HG03060 (cell line): ENCODE results near the gene SNX17.
"Not testable (repeated sequence)": the region's sequence is repeated elsewhere in the genome, so short reads cannot be mapped to it uniquely, and the experiment has no call there.

Experiments used
- ATAC-seq: cut with Tn5 transposase; IDR thresholded peaks from one replicate; pipeline ENCODE4 v1.9.1; 2021; ENCODE audit warnings: low read depth, moderate number of reproducible peaks; ENCODE audit not compliant: unreplicated experiment

The SNX17 gene, protein sequence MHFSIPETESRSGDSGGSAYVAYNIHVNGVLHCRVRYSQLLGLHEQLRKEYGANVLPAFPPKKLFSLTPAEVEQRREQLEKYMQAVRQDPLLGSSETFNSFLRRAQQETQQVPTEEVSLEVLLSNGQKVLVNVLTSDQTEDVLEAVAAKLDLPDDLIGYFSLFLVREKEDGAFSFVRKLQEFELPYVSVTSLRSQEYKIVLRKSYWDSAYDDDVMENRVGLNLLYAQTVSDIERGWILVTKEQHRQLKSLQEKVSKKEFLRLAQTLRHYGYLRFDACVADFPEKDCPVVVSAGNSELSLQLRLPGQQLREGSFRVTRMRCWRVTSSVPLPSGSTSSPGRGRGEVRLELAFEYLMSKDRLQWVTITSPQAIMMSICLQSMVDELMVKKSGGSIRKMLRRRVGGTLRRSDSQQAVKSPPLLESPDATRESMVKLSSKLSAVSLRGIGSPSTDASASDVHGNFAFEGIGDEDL

DNA sequence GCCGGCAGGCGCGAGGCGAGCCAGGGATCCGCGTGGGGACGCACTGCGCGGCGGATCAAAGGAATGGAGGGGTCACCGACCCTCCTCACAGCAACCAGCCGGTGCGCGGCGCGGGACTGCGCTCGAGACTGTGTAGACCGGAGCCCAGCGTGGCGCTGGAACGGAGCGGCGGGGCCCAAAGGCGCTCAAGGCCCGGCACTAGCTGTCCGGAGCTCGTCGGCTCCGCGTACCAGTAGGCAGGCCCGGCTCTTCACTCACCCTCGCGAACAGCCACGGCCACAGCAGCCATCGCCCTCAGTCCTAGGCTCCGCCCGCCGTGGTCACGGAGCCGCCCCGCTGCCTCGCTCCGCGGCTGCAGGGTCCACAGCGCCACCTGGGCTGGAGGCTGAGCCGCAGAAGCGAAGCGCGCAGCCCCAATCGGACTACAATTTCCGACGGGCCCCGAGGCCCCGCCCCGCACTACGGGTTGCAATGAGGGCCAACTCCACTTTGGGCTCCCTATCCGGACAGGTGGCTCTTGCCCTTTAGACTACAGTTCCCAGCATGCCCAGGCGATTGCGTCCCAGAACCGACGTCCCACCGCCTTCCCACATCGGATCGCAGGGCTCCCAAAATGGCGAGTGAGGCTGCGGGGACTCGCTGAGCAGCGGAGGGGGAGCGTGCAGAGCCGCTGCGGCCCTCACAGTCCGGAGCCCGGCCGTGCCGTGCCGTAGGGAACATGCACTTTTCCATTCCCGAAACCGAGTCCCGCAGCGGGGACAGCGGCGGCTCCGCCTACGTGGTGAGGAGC is at the start of gene SNX17, which contains the start of gene EIF2B4:
Gene SNX17 (plus strand): TSS at position 591 of the 790 bp plus-strand sequence. CDS start 128 bp downstream, at position 719.
Gene EIF2B4 (minus strand): TSS at position 313 of the 790 bp plus-strand sequence. CDS start 24 bp downstream, at position 289.
- ATAC-seq = peak; percentile 74

DNA sequence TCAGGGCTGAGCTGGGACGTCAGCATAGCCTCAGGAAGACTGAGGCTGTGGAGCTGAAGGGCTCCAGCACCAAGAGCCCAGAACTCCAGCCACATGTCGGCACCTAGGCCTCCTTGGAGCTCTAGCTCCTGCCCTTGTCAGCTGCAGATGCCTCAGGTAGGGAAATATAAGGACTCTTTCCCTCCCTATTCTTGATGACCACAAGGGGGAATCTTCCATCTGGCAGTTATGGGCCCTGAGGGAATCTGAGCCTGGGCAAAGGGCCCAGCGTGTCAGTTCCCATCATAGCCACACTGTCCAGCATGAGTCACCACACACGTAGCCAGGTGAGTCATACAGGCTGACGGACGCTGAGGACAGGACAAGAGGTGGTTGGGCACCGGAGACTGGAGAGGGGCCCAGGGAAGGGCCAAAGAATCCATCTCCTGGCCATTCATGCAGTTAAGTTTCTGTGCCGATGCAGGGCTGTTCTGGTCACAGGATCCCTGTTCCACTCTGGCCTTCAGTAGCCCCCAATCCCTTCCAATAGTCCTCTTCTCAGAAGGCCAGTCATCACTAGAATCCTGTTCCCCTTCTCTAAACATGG is 49.4 kb upstream of the SNX17 start:
- ATAC-seq = no peak

DNA sequence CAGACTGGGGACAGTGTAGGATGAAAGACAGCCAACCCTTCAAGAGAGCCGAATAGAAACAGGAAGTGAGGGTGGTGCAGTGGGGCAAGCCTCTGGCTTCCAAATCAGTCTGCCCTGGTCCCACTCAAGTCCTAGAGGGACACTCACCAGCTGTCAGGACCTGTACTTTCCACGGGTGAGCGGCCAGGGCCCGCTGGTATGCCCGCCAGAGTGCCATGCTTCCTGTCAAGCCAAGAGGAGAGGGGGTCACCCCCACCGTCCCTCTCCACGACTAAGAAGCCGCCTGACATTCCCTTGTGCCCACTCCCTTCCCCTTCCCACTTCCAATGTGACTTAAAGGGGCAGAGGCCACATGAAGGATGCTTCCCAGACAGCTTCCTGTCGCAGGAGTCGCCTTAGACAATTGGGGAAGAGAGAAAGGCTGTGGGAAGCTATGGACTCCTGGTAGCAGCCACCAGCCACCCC is 48.1 kb upstream of the SNX17 start:
- ATAC-seq = no peak

DNA sequence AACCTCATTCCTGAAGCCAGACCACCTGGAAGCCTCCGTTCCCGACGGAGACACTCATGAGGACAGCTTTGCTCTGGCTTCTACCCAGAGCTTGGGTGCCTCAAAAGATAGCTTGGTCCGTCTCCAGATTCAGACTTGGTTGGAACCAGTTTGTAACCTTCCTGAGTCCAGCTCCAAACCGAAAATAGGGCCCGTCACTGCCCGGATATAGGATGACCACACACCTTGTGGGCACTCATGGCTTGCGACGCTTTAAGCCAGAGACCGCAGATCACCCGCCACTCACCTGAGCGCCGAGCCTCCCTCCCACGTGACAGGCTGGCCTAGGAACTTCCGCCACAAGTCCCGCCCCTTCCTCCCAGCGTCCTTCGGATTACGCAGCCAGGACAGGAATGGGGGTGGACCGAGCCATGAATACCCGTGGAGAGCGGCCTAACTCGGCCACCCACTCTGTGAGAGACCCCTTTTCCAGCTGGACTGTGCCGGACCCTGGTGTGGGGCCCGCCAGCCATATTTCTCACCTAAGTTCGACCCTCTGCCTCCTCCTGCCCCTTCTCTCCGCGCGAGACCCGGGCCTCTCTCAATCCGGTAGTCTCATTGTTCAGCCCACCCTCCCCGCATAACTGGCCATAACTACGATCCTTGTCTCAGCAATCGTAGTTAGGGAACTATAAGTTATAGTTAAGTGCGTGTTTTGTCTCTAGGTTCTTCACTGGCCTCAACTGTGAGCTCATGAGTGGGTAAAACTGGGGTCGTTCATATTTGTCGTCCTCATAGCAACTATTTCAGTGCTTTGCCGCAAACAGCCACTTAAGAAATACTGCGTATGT is 47.4 kb upstream of the SNX17 start, which contains the start of gene MPV17:
Gene MPV17 (minus strand): TSS at position 332 of the 830 bp plus-strand sequence. CDS start 580 bp downstream, outside the sequence.
- peak; percentile 70 for ATAC-seq

DNA sequence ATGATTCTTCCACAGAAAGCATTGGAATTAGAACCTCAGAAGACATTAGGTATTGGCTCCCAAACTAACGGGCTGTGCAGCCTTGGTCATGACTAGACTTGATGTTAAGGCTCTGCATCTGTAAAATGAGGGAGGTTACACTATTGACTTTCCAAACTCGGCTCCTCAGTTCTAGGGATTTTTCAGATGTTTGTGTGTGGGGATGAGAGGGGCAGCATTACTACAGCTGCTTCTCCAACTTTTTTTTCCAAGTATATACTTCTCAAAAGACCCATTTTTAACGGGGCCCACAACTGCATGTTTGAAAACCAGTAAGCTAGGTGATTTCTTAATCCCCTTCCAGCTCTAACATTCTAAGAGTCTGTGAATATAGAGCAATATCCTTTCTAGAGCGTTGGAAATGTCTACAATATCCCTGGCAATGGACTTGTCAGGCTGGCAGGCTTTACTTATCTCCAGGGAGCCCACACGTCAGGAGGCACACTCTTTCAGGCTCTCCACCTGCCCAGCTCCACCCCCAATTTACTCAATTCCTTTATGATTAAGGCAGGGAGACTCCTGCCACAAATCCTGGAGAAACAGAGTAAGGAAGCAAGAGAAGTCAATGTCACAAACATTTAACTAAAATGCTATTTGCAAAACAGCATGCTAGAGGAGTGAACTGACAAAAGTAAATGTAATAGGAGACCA is 46.7 kb upstream of the SNX17 start:
- ATAC-seq = no peak

DNA sequence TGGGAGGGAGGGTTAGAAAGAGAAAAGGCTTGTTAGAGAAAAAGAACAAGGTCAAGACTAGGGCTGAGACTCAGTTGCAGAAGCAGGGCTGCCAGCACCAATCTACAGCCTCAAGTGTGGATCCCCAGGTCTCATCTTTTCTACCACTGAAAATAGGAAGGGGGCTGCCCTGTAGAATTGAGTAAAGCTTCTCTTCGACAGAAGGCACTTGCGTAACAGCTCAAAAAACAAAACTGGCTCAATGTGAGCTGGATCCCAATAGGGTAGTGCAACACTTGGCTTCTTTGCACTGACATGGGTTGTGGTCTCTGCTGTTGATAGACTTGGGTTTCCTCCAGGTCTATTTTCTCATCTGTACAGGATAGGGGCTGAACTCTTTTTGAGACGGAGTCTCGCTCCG is 45.7 kb upstream of the SNX17 start:
- ATAC-seq = no peak

DNA sequence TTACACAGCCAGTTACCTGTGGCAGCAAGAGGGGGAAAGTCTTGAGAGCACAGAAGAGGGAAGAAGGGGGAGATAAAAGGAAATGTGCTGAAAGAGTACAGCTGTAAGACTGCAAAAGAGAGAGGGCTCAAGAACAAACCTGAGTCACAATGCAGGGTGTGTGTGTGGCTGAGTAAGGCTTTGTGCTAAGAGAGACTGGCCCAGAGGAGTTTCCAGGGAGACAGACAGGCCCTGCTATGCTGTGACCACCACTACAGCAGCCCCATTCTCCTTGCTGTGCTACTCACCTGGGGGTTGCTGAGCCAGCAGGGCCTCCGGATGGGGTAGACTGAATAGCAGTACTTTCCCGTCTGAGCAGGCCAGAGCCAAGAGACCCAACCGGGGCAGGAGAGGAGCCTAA is 35.1 kb upstream of the SNX17 start:
- no peak for ATAC-seq

DNA sequence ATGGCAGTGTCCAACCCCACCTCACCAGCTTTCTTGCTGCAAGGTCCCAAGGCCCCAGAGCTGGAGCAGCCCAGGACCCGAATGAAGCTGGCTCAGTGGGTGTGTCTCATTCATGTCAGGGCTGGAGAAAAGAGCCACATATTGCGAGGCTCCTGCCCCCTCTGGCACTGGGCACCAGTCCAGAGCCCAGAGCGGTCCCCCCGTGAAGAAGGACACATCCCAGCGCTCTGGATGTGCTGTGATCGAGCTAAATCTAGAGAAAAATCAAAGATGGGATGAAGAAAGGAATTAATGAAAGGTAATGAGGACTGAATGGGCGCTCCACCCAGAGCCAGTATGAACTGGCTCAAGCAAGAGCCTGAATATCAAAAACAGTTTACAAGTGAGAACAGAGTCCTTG is 34.2 kb upstream of the SNX17 start:
- no peak for ATAC-seq

DNA sequence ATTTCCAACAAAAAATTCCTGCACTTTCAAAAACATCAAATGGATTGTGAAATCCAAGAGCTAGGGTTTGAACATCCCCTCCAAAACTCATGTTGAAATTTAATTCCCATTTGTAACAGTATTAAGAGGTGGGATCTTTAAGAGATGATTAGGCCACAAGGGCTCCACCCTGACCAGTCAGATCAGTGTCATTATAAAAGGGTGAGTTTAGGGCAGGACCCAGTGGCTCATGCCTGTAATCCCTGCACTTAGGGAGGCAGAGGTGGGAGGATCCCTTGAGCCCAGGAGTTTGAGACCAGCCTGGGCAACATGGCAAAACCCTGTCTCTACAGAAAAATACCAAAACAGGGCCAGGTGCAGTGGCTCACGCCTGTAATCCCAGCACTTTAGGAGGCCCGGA is 22.8 kb upstream of the SNX17 start:
- no peak for ATAC-seq

DNA sequence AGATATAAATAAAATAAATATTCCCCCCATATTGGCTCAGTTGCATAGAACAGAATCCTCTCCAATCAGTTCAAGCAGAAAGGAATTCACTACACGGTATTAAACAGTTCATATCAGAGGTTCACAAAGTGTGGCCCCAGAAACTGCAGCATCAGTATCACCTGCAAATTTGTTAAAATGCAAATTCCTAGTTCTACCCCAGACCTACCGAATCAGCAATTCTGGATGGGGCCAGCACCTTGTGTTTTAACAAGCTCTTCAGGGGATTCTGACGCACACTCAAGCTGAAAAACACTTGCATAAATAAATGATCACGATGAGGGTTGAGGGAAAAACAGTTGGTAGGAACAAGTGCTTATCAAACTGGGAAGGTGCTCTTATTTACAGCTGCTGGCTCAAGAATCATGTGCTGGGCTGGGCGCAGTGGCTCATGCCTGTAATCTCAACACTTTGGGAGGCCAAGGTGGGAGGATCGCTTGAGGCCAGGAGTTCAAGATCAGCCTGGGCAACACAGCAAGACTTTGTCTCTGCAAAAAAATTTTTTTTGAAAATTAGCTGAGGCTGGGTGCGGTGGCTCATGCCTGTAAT is 20.2 kb upstream of the SNX17 start:
- ATAC-seq = no peak

DNA sequence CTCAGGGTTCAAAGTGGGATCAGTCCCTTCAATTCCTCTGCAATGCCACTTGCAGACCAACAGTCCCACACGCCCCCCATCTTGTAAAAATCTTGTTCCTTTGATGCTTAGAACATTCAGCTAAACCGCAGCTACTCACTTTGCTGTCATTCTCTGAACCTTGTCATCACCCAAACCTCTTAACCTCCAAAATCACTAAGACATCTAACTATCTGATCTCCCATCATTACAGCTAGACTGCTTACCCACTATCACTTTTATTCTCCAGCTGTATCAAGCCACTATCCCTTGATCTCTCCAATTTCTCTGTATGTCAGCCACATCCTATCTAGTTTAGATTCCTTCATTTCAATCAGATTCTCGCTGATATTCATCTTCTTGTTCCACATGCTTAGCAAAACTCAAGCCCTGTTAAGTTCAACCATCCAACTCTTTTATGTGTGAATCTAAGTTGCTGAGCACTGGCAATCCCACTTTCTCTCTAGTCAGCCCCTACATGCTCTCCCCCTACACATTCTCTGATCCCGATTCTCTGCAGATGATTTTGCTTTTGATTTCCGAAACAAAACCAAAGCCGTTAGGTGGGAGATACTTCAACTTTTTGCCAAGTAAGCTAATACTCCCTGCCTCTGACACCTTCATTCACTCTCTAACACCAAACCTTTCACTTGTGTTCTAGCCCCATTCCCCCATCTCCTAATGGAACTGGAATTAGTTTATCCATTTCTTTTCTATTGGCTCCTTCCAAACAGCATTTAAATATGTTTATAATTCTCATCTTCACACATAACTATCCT is 18.4 kb upstream of the SNX17 start:
- no peak for ATAC-seq

DNA sequence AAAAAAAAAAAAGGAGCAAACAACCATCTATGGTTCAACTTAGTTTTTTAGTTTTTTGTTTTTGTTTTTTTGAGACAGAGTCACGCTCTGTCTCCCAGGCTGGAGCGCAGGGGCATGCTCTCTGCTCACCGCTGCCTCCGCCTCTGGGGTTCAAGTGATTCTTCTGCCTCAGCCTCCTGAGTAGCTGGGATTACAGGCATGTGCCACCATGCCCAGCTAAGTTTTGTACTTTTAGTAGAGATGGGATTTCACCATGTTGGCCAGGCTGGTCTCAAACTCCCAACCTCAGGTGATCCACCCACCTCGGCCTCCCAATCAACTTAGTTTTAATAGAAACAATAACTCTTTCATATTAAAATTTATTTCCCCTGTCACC is 17.0 kb upstream of the SNX17 start:
- ATAC-seq = not testable (repeated sequence)

DNA sequence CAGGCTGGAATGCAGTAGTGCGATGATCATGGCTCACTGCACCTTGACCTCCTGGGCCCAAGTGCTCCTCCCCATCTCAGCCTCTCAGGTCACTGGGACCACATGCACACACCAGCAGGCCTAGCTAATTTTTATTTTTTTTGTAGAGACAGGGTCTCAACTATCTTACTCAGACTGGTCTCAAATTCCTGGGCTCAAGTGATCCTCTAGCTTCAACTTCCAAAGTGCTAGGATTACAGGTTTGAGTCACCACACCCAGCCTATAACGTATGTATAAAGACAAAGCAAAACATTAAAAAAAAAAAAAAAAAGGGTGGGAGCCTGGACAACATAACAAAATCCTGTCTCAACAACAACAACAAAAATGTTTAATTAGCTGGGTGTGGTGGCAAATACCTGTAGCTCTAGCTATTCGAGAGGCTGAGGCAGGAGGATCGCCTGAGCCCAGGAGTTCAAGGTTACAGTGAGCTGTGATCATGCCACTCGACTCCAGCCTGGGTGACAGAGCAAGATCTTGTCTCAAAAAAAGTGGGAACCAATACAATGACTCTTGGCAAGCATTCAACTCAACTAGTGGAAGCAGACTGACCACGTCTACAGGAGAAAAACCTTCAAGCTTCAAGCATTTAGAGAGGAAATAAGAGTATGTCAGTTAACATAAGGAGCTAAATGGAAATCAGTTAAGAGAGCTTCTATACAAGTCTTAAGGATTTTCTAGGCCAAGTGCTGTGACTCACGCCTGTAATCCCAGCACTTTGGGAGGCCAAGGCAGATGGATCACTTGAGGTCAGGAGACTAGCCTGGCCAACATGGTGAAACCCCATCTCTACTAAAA is 16.4 kb upstream of the SNX17 start:
- no peak for ATAC-seq

DNA sequence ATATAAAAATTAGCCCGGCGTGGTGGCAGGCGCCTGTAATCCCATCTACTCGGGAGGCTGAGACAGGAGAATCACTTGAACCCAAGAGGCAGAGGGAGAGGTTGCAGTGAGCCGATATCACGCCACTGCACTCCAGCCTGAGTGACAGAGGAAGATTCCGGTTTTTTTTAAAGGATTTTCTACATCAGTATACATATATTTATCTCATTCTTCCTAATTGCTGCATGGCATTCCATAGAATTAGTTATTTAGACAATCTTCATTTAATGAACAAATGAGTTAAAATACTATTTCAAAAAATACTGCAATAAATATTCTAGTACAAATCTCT is 15.9 kb upstream of the SNX17 start:
- ATAC-seq = no peak

DNA sequence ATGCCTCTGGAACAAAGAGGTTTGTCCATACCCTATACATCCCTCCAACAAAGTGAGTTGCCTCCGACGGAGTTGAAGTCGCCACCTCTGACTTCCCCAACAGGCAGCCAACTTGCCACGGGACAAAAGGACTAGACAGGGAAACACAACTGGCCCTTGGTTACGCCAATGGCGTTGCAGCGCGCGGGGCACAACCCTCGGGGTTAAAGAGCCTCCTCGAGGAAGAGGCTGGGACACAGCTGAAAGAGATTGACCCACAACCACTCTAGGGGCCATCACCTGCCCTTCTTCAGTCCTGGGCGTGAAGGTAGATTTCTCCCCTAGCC is 14.4 kb upstream of the SNX17 start:
- no peak for ATAC-seq

DNA sequence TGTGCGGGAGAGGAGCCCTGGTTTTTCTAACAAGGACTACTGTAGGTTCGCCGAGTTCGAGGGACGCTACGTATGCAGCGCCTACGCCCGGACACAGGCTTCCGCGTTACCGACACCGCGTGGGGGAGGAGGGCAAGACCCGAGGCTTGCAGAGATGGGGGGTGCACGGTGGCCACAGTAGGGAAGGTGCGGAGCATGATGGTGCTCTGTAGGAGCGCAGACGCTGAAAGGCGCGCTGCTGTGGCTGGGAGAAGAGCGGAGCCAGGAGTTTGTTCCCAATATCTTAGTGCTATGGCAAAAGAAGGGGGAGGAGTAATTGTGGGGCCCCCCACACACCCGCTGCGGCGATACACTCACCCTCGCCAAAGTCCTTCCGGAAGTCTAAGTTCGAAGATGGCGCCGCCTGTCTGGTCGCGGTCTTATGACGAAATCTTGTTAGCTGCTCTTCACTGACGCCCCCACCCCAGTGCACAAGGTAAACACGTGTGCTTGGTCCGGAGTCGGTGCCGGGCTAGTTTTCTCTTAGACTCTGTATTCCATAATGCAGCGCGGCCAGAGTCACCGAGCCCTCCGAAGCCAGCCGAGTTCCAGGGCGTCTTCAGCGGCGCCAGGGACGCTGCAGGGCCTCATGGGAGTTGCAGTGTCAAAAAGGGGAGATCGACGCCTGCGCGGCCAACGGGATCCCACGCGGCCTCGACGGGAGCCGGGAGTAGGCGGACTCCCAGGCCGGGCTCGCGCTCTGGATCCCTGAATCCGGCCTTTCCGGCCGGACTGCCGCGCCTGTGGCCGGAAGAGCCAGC is 13.8 kb upstream of the SNX17 start, which contains the start of gene GTF3C2:
Gene GTF3C2 (minus strand): TSS at position 383 of the 800 bp plus-strand sequence. CDS start 13,210 bp downstream, outside the sequence.
- ATAC-seq = peak; percentile 76
